HG02938 (cell line): ENCODE results near the gene DLGAP4.
"Not testable (repeated sequence)": the region's sequence is repeated elsewhere in the genome, so short reads cannot be mapped to it uniquely, and the experiment has no call there.

Experiments
- ATAC-seq: cut with Tn5 transposase; IDR thresholded peaks from one replicate; pipeline ENCODE4 v1.9.1; 2021; ENCODE audit warnings: mild to moderate bottlenecking, moderate library complexity; ENCODE audit not compliant: unreplicated experiment

DLGAP4 gene

DNA sequence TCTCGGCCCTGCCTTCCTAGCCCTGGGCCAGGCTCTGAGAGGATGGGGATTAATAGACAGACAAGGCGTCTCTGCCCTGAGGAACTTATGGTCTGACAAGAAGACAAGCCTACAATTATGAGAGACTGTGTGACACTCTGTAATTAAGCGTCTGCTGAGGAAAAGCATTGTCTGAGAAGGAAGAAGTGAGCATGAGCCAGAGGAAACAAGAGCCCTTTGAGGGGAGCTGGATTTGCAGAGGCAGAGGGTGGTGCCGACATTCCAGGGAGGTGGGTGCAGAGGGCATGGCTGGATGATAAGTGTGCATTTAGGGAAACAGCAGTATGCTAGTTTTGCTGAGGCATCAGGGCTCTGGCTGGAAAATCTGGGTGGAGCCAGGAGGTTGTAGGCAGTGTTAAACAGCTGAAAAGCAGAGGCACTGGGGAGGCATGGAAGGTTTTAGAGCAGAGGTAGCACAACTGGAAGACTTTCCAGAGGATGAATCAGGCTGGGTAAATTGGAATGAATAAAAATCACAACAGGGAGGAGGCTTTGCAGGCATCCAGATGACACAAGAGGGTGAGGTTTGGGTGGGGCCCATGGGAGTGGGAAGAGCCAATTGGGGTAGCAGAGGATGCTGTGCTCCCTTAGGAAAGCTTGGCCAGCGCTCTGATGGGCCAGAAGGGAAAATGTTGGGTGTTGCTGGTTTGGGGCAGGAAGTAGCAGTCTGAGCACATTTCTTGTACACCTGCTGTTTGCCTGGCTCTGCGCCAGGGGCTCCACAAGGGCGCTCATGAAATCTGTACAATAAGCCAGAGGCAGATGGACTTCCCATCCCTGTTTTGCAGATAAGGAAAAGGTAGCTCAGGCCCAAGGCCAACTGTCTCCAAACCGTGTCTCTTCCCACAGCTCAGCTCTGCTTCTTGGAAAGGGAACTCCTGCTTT lies 161.2 kb downstream of the DLGAP4 start:
- no peak for ATAC-seq

GRCh38 chr20:36468149-36469000 lies 162.2 kb downstream of the DLGAP4 start:
- no peak for ATAC-seq

DNA sequence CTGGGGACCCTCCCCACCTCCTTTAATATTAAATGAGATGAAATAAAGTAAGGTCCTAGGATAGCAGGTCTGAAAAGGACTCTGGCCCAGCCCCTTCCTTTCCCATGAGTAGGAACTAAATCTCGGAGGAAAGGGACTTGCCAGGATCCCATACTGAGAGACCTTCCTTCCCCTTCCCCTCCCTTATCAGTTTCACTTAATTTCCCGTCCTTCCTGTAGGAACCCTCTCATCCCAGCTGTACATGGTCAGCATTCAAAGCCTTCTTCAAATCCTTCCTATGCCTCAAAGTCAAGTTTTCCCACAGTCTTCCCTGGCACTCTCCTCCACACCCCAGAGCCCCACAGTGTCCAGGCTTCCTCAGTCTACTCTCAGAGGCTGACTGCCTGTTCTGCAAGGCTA lies 163.8 kb downstream of the DLGAP4 start:
- no peak for ATAC-seq

DNA sequence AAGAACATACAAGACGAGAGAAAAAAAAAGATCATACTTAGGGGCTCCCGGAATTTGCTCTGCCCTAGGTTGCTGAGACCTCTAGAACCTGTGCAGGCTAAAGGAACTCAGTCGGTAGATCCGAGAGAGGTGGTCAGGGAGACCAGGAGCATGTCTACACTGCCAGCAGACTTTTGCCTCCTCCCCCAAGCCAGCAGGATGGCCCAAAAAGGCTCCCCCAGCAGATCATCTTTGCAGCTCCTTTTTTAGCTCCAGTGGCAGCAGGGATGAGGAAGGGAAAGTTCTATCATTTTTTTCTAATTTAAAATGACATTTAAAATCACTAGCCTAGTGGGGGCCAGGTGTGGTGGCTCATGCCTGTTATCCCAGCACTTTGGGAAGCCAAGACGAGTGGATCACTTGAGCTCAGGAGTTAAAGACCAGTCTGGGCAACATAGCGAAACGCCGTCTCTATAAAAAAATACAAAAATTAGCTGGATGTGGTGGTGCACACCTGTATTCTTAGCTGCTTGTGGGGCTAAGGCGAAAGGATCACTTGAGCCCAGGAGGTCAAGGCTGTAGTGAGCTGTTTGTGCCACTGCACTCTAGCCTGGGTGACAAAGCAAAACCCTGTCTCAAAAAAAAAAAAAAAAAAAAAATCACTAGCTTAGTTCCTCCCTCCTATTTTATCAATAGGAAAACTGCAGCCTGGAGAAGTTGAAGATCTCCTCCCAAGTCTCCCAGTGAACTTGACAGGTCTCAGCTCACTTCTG lies 165.9 kb downstream of the DLGAP4 start:
- ATAC-seq = no peak

- no peak for ATAC-seq
Observed at GRCh38 chr20:36472637-36473090, 166.5 kb downstream of the DLGAP4 start.

- ATAC-seq = no peak
Observed at GRCh38 chr20:36473164-36473563, 167.0 kb downstream of the DLGAP4 start.

GRCh38 chr20:36474563-36474962 lies 168.4 kb downstream of the DLGAP4 start:
- ATAC-seq = no peak

DNA sequence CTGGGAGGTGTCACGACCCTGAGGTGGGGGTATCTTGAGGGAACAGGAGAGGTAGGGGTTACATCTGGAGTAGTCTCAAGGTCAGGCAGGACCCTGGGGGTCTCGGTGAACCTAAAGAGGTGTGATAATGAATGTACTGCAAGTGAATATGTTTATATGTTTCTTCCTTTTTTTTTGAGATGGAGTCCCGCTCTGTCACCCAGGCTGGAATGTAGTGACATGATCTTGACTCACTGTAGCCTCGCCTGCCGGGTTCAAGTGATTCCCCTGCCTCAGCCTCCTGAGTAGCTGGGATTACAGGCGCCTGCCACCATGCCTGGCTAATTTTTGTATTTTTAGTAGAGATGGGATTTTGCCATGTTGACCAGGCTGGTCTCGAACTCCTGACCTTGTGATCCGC lies 168.9 kb downstream of the DLGAP4 start:
- ATAC-seq = not testable (repeated sequence)

DNA sequence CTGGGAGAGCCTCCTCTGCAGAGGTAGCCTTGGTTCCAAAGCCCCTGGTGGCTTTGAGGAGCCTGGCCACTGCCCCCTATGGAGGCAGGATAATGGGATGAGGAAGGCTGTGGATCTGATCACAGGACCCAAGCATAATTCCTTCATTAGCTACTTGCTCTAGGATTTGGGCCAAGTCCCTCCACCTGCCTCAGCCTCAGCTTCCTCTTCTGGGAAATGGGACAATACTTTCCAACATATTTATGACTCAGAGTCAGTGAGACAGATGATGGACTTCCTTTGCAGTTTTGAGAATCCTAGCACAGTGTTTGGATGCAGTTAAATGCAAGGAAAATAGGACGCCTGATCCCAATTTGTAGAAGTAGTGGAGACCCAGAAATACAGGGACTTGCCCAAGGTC lies 171.3 kb downstream of the DLGAP4 start:
- no peak for ATAC-seq

- ATAC-seq = no peak
Observed at GRCh38 chr20:36478137-36478905, 172.2 kb downstream of the DLGAP4 start.

- ATAC-seq = no peak
Observed at GRCh38 chr20:36479938-36480337, 173.8 kb downstream of the DLGAP4 start.

GRCh38 chr20:36480456-36481048 lies 174.4 kb downstream of the DLGAP4 start:
- no peak for ATAC-seq

GRCh38 chr20:36481380-36482043 lies 175.4 kb downstream of the DLGAP4 start:
- no peak for ATAC-seq

DNA sequence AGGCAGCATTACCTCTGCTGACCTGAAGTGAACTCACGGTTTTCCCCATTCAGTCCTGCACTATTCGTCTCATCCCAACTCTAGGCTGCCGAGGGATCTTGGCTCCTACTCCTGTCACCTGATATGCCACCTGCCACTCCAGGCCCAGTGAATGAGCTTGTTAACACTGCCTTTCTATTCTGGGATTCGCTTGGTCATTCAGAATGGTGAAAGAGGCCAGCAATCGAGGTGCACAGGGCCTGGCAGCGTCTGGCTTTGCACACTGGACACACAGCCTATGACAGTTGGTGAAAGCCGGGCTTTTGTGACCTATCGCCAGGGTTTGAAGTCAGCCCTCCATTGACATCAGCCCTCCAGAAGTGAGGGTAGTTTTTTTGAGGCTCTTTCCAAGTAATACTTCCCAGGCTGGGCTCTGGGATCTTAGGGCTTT lies 175.9 kb downstream of the DLGAP4 start:
- no peak for ATAC-seq

DNA sequence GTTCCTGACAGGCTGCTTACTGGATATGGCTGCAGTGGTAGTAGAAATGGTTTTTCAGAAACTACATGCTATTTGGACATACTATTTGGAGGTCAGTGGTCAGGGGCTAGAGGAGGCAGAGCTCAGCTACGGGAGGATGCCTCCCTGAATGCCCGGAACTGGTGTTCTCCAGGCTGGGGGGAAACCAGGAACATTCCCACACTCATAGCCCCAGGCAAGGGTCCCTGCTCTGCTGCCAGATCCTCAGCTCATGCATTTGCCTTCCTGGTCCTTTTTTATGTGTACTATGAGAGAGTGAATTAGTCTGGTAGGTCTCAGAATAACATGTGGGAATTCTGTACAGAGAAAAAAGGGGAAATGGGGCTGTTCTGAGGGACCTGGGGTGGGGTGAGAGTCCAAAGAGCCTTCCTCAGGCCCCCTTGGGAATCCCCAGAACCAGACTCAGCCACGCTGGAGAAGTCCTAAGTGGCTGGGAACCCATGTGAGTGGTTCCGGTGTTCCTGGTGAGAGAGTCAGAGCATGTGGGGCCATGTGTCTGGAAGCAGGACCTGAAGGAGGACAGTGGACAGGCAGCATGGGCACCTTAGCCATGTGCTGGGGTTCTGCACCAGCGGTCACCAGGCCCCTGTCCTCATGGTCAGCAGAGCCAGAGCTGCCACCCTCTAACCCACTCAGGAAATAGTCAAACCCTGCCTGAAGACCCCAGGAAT lies 177.2 kb downstream of the DLGAP4 start:
- ATAC-seq = no peak

DNA sequence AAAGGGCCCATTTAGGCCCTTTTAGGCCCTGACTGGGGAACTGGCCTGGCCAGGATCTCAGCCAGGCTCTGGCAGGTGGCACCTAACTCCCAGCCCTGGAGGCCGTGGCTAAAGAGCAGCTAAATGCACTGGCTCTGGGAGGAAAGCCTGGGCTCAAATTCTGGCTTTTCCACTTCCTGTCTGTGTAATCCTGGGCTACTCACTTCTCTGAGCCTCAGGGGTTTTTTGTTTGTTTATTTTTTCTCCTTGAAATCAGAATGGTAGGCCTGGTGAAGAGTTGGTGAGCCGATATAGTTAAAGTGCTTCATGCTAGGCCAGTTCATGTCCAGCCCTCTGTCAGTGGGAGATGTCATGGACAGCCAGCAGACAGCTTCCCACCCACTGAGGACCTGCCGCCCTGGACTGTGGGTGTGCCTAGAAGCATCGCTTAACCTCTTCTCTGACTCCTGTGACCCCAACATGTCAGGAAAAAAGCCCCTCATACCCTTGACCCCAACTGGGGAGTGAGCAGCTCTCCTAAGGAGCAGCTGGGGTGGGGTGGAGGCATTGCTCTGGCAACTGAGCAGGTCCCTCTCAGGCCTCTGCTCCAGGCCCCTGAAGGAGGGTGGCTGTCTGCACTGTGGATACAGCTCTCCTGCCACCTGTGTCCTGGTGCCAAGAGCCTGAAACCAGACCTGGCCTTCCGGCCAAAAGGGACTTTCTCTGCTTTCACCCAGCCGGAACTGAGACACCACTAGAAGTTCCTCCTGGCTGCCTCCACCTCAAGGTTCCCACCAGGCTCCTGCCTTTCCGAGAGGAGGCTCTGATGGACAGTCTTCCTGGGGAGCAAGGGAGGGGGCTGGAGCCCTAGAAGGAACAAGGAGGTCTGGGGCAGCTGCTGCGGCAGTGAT lies 178.0 kb downstream of the DLGAP4 start:
- no peak for ATAC-seq

DNA sequence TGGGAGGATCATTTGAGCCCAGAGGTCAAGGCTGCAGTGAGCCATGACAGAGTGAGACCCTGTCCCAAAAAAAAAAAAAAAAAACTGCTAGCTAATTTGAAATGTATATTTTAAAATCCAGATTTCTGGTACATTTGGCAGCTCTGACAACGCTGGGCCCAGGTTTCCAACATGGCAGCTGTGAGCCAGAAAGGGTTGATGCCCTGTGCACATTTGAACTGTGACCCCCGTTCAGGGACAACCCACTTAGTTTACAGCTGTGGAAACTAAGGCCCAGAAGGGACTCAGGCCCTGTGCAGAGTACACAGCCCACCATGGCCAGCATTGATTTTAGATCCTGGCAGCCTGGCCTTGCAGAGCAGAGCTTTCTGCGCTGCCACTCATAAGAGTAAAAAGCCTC lies 179.1 kb downstream of the DLGAP4 start:
- no peak for ATAC-seq

- no peak for ATAC-seq
Observed at GRCh38 chr20:36487069-36487468, 180.9 kb downstream of the DLGAP4 start.
